ENCODE measurements around the gene FRS3. TPM values are rescaled to one million over a fixed set of nuclear protein-coding genes. Genes with fewer than 3 reads are reported as not detected.

Gene FRS3
- total and polyA plus RNA-seq, 2 of the 13 experiments (the other 11 are each of a cell fraction or from before 2014, with no cell fraction given) = 3.0 to 7.4 TPM

GRCh38 chr6:41767112-41767833 is 12.4 kb downstream of the FRS3 start (continued):
- TF ChIP-seq, protein P1, sequence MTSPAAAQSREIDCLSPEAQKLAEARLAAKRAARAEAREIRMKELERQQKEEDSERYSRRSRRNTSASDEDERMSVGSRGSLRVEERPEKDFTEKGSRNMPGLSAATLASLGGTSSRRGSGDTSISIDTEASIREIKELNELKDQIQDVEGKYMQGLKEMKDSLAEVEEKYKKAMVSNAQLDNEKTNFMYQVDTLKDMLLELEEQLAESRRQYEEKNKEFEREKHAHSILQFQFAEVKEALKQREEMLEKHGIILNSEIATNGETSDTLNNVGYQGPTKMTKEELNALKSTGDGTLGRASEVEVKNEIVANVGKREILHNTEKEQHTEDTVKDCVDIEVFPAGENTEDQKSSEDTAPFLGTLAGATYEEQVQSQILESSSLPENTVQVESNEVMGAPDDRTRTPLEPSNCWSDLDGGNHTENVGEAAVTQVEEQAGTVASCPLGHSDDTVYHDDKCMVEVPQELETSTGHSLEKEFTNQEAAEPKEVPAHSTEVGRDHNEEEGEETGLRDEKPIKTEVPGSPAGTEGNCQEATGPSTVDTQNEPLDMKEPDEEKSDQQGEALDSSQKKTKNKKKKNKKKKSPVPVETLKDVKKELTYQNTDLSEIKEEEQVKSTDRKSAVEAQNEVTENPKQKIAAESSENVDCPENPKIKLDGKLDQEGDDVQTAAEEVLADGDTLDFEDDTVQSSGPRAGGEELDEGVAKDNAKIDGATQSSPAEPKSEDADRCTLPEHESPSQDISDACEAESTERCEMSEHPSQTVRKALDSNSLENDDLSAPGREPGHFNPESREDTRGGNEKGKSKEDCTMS (CRISPR knock-in tag; conservative IDR thresholded peaks at IDR 0.05) = no peak
- TF ChIP-seq ZBTB38 (CRISPR knock-in tag; IDR thresholded peaks at IDR 0.05) = peak; percentile 58; the same call in 1 of the 2 replicates
- TF ChIP-seq ZFYVE20 (CRISPR knock-in tag; IDR thresholded peaks at IDR 0.05; ENCODE audit: borderline replicate concordance, low read depth) = no peak
- no peak for TF ChIP-seq ZNF839 (CRISPR knock-in tag; IDR thresholded peaks at IDR 0.05; ENCODE audit: borderline replicate concordance)
- peak; percentile 37; the same call in 1 of the 2 replicates for TF ChIP-seq RXRB (CRISPR knock-in tag; IDR thresholded peaks at IDR 0.05; ENCODE audit: borderline replicate concordance)
- no peak for TF ChIP-seq PAF1 (CRISPR knock-in tag; IDR thresholded peaks at IDR 0.05)
- TF ChIP-seq ZNF563 (CRISPR knock-in tag; IDR thresholded peaks at IDR 0.05) = no peak
- TF ChIP-seq, protein P2, sequence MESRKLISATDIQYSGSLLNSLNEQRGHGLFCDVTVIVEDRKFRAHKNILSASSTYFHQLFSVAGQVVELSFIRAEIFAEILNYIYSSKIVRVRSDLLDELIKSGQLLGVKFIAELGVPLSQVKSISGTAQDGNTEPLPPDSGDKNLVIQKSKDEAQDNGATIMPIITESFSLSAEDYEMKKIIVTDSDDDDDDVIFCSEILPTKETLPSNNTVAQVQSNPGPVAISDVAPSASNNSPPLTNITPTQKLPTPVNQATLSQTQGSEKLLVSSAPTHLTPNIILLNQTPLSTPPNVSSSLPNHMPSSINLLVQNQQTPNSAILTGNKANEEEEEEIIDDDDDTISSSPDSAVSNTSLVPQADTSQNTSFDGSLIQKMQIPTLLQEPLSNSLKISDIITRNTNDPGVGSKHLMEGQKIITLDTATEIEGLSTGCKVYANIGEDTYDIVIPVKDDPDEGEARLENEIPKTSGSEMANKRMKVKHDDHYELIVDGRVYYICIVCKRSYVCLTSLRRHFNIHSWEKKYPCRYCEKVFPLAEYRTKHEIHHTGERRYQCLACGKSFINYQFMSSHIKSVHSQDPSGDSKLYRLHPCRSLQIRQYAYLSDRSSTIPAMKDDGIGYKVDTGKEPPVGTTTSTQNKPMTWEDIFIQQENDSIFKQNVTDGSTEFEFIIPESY (CRISPR knock-in tag; IDR thresholded peaks at IDR 0.05) = peak; percentile 63
- TF ChIP-seq ZNF550 (CRISPR knock-in tag; IDR thresholded peaks at IDR 0.05; ENCODE audit: borderline replicate concordance) = 0 out of 2 replicates have a peak, but pooled peaks have one; percentile 67
- TF ChIP-seq ZBTB42 (CRISPR knock-in tag; IDR thresholded peaks at IDR 0.05) = no peak
- TF ChIP-seq, protein P3, sequence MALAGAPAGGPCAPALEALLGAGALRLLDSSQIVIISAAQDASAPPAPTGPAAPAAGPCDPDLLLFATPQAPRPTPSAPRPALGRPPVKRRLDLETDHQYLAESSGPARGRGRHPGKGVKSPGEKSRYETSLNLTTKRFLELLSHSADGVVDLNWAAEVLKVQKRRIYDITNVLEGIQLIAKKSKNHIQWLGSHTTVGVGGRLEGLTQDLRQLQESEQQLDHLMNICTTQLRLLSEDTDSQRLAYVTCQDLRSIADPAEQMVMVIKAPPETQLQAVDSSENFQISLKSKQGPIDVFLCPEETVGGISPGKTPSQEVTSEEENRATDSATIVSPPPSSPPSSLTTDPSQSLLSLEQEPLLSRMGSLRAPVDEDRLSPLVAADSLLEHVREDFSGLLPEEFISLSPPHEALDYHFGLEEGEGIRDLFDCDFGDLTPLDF (CRISPR knock-in tag; IDR thresholded peaks at IDR 0.05) = no peak
- TF ChIP-seq ZBTB3 (CRISPR knock-in tag; IDR thresholded peaks at IDR 0.05; ENCODE audit: borderline replicate concordance, low read depth) = no peak
- TF ChIP-seq CEBPB (IDR thresholded peaks at IDR 0.05; ENCODE audit: borderline replicate concordance, low read depth, low read length) = peak; percentile 63; the same call in 1 of the 2 replicates
- TF ChIP-seq, protein P4, sequence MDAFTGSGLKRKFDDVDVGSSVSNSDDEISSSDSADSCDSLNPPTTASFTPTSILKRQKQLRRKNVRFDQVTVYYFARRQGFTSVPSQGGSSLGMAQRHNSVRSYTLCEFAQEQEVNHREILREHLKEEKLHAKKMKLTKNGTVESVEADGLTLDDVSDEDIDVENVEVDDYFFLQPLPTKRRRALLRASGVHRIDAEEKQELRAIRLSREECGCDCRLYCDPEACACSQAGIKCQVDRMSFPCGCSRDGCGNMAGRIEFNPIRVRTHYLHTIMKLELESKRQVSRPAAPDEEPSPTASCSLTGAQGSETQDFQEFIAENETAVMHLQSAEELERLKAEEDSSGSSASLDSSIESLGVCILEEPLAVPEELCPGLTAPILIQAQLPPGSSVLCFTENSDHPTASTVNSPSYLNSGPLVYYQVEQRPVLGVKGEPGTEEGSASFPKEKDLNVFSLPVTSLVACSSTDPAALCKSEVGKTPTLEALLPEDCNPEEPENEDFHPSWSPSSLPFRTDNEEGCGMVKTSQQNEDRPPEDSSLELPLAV (CRISPR knock-in tag; conservative IDR thresholded peaks at IDR 0.05; ENCODE audit: low read depth) = no peak
- no peak for TF ChIP-seq ZNF572 (CRISPR knock-in tag; IDR thresholded peaks at IDR 0.05)
- TF ChIP-seq MIER3 (CRISPR knock-in tag; IDR thresholded peaks at IDR 0.05; ENCODE audit: borderline replicate concordance) = no peak
- no peak for TF ChIP-seq ZMYM2 (CRISPR knock-in tag; IDR thresholded peaks at IDR 0.05)
- TF ChIP-seq ARID2 (CRISPR knock-in tag; IDR thresholded peaks at IDR 0.05; ENCODE audit: borderline replicate concordance) = no peak
- TF ChIP-seq CHD2 (IDR thresholded peaks at IDR 0.05; ENCODE audit: low read depth, low read length) = no peak
- TF ChIP-seq PHF5A (CRISPR knock-in tag; IDR thresholded peaks at IDR 0.05; ENCODE audit: low read depth, unreplicated experiment) = no peak
- 0 out of 2 replicates have a peak, but pooled peaks have one; percentile 31 for TF ChIP-seq CCDC6 (CRISPR knock-in tag; IDR thresholded peaks at IDR 0.05)
